Osteoblast (primary cell): ENCODE results near the gene BTNL3. TPM values are rescaled to one million over a fixed set of nuclear protein-coding genes. Genes with fewer than 3 reads are reported as not detected.

ENCODE experiments used
- DNase-seq: peaks from one replicate; pipeline ENCODE4 v3.0.0; 2011; ENCODE audit warnings: low spot score, mixed read lengths; ENCODE audit not compliant: insufficient read length; ENCODE audit errors: missing footprints
- H2AFZ ChIP-seq: 2 replicates; pipeline ENCODE4 v1.6.0; 2011; ENCODE audit warnings: mild to moderate bottlenecking, low read length
- H3K27ac ChIP-seq: 2 replicates; pipeline ENCODE4 v1.5.1; 2011; ENCODE audit warnings: mild to moderate bottlenecking, low read depth, low read length, moderate library complexity
- H3K27me3 ChIP-seq: 2 replicates; pipeline ENCODE4 v1.6.0; 2012; ENCODE audit warnings: mild to moderate bottlenecking, control low read depth, inconsistent platforms, low read length, moderate library complexity; ENCODE audit not compliant: insufficient read depth
- H3K36me3 ChIP-seq: 2 replicates; pipeline ENCODE4 v1.5.1; 2011; ENCODE audit warnings: mild to moderate bottlenecking, low read length, control low read depth, moderate library complexity; ENCODE audit not compliant: insufficient read depth
- H3K4me1 ChIP-seq: 2 replicates; pipeline ENCODE4 v1.5.1; 2011; ENCODE audit warnings: mild to moderate bottlenecking, low read length, control low read depth, moderate library complexity; ENCODE audit not compliant: insufficient read depth
- H3K4me2 ChIP-seq: 2 replicates; pipeline ENCODE4 v1.6.0; 2011; ENCODE audit warnings: mild to moderate bottlenecking, low read length; ENCODE audit not compliant: insufficient read depth
- H3K4me3 ChIP-seq: fragments of 200-600 bp; sonication (generic); 3 replicates; pipeline ENCODE4 v1.5.1; 2012; ENCODE audit warnings: mild to moderate bottlenecking, low read length, inconsistent platforms; ENCODE audit not compliant: insufficient read depth
- H3K79me2 ChIP-seq: 2 replicates; pipeline ENCODE4 v1.6.0; 2012; ENCODE audit warnings: mild to moderate bottlenecking, low read length, control low read depth, inconsistent platforms; ENCODE audit not compliant: insufficient read depth
- H3K9me3 ChIP-seq: 2 replicates; pipeline ENCODE4 v1.5.1; 2011; ENCODE audit warnings: low read depth, low read length, control low read depth
- H4K20me1 ChIP-seq: 2 replicates; pipeline ENCODE4 v1.6.0; 2012; ENCODE audit warnings: mild to moderate bottlenecking, low read length, control low read depth; ENCODE audit not compliant: insufficient read depth
- small RNA-seq: library from RNA; depleted of rRNA; stranded (forward); fragments of <200 nt; gene quantifications from one replicate; pipeline ENCODE3, GENCODE V24; 2012
- total RNA-seq: library from RNA; depleted of rRNA; stranded (reverse); fragments of >200 nt; gene quantifications from 2 replicates; pipeline ENCODE4 v1.2.3, GENCODE V29; 2012
- TF ChIP-seq, protein P1 (sequence below): IDR thresholded peaks from 2 replicates; pipeline ENCODE4 v1.5.1; 2011; ENCODE audit warnings: mild to moderate bottlenecking, low read depth, low read length, moderate library complexity; ENCODE audit errors: extremely low read depth

BTNL3 gene
- total RNA-seq, 1 donor: not detected

DNA sequence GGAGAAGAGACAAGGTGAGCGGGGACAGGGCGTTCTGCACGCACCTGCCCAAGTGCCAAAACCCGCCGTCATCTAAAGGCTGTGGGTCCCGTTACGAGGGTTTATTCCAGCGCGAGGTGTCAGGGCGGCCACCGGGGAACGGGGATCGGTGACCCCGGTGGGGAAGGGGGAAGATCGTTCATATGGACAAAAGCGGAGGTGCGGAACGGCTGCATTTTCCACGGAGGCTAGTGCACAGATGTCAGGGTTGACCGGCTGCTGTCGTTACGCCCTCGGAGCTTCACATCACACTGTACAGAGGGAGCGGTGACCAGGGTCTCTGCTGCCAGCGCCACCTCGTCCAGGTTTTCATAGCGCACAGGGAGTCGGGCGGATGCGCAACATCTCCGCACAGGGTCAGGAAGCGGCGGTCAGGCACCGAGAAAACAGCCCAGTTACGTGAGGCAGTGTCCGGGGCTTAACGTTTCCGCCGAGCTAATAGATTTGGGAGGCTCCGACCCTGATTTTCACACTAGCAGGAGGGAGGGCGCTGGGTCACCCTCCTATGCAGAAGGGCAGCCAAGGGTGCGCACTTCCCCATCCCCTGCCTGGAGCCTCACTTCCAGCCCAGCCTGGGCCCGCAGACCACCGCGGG lies 65.0 kb downstream of the BTNL3 start:
- H3K4me1 ChIP-seq: peaks cover 3% of the 10 kb centered on the region
- H3K27me3 ChIP-seq: peaks cover 74% of the 10 kb centered on the region
- no peak overlapping the region for H3K27ac ChIP-seq
- H3K4me3 ChIP-seq: peak overlapping the region; percentile 47
- TF ChIP-seq, protein P1, sequence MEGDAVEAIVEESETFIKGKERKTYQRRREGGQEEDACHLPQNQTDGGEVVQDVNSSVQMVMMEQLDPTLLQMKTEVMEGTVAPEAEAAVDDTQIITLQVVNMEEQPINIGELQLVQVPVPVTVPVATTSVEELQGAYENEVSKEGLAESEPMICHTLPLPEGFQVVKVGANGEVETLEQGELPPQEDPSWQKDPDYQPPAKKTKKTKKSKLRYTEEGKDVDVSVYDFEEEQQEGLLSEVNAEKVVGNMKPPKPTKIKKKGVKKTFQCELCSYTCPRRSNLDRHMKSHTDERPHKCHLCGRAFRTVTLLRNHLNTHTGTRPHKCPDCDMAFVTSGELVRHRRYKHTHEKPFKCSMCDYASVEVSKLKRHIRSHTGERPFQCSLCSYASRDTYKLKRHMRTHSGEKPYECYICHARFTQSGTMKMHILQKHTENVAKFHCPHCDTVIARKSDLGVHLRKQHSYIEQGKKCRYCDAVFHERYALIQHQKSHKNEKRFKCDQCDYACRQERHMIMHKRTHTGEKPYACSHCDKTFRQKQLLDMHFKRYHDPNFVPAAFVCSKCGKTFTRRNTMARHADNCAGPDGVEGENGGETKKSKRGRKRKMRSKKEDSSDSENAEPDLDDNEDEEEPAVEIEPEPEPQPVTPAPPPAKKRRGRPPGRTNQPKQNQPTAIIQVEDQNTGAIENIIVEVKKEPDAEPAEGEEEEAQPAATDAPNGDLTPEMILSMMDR: no peak
- H3K36me3 ChIP-seq: no peaks in the 10 kb centered on the region
- no peaks in the 10 kb centered on the region for H3K79me2 ChIP-seq
- H3K9me3 ChIP-seq: no peaks in the 10 kb centered on the region
- no peak overlapping the region for H2AFZ ChIP-seq
- peak; percentile 79 for DNase-seq
- peak overlapping the region; percentile 61 for H3K4me2 ChIP-seq
- no peaks in the 10 kb centered on the region for H4K20me1 ChIP-seq

GRCh38 chr5:181054138-181054537 lies 65.5 kb downstream of the BTNL3 start:
- DNase-seq: no peak
- Histone ChIP-seq H2AFZ (no peak overlapping the region), H3K4me2 (no peak overlapping the region), H3K27me3 (peaks cover 79% of the 10 kb centered on the region), H4K20me1 (no peaks in the 10 kb centered on the region), H3K4me3 (no peak overlapping the region), H3K9me3 (no peaks in the 10 kb centered on the region), H3K79me2 (no peaks in the 10 kb centered on the region), H3K36me3 (no peaks in the 10 kb centered on the region), H3K4me1 (peaks cover 3% of the 10 kb centered on the region), H3K27ac (no peak overlapping the region)
- TF ChIP-seq, protein P1: no peak

DNA sequence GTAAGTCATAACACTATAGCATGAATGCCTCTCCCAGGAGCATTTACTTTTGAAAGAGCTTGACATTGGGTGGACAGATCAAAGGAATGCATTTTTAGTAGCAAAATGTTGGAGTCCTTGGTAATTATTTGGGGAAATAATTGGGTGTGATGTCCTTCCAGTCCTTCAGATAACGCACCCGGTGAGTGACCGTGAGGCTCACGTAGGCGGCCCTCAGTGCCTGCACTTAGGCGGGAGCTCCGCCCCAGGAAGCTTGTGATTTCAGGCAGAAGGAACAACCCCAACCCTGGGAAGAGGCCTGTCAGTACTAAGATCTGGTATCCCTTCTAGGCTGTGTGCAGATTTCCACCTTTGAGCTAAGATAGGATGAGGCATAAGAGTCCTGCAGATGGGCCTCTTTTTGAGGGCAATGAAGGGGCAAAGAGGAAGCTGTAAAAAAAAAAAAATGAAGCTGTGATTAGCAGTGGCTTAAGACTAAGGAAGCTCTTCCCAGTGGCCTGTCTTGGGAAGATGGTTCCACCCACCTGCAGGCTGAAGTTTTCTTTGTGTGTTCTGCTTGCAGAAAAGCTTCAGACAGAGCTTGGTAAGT lies 66.3 kb downstream of the BTNL3 start:
- DNase-seq: no peak
- Histone ChIP-seq H3K4me3 (no peak overlapping the region), H3K9me3 (no peaks in the 10 kb centered on the region), H3K79me2 (no peaks in the 10 kb centered on the region), H3K27me3 (peaks cover 87% of the 10 kb centered on the region), H2AFZ (no peak overlapping the region), H3K27ac (no peak overlapping the region), H4K20me1 (no peaks in the 10 kb centered on the region), H3K36me3 (no peaks in the 10 kb centered on the region), H3K4me1 (peaks cover 3% of the 10 kb centered on the region), H3K4me2 (no peak overlapping the region)
- TF ChIP-seq, protein P1: no peak

Small RNAs within 50 kb of the gene (small RNA-seq; reads per million reads assigned to genes)
- gene MIR8089: not detected
- not detected for gene RNU6-1036P
- gene RPS29P12: not detected

Other genes with a start within 250 kb of the BTNL3 start
- gene OR2Y1, start 248.8 kb upstream of the BTNL3 start, total RNA-seq: not detected in 2 replicates
- gene MGAT1, start 186.0 kb upstream of the BTNL3 start, total RNA-seq: 104 and 113 TPM in 2 replicates
- gene ZFP62, start 127.6 kb upstream of the BTNL3 start, total RNA-seq: 12.4 and 18.1 TPM in 2 replicates
- not detected in 2 replicates for gene BTNL8, start 89.7 kb upstream of the BTNL3 start, total RNA-seq
- gene BTNL9, start 51.4 kb downstream of the BTNL3 start, total RNA-seq: not detected in 2 replicates
- gene OR2V1, start 142.3 kb downstream of the BTNL3 start, total RNA-seq: not detected in 2 replicates
- not detected in 2 replicates for gene OR2V2, start 158.7 kb downstream of the BTNL3 start, total RNA-seq
- gene TRIM7, start 216.3 kb downstream of the BTNL3 start, total RNA-seq: 0.29 and 0.72 TPM in 2 replicates
- gene TRIM41, start 234.4 kb downstream of the BTNL3 start, total RNA-seq: 12.4 and 15.9 TPM in 2 replicates